ENCODE measurements around the gene ADH5. TPM values are rescaled to one million over a fixed set of nuclear protein-coding genes. Genes with fewer than 3 reads are reported as not detected.
"Not testable (repeated sequence)": the region's sequence is repeated elsewhere in the genome, so short reads cannot be mapped to it uniquely, and the experiment has no call there.

The ADH5 gene
- total and polyA plus RNA-seq, 9 donors: 79.5 to 227 (median 161) TPM

DNA sequence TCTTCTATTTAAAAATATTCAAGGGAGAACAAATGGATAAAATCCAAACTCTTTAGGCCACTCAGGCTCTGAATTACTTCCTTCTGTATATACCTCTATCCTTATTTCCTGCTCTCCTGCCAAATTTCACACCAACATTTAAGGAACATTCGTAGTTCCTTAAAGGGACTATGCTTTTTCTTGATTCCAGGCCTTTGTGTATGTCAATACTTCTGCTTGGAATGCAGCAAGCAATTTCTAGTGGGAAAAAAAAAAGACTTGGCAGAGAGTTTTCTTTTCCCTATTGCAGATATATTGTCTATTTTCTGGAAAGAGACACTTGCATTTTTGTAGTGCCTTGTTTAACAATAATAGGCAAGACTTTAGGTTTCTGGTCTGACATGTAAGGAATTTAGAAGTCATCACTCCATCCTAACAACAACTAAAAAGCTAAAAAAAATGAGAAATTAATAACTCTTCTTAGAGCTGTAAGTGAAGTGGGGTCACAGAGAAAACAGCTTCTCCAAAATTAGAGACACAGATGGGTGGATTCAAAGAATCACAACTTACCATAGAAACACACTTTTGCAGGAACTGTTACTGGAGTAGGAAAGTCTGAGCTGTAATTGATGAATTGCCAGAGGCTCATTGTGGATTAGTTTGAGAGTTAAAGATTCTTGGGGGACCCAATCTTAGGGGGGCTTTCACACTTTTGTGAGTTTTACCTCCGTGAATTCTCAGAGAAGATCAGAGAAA lies 2.1 kb upstream of the ADH5 start:
- no peaks in the 10 kb centered on the region for H3K36me3 ChIP-seq
- WGBS, 3 donors: 34 to 41% (median 35%) methylated on average over 2 of the region's 2 CpGs
- H3K27ac ChIP-seq: no peak overlapping the region
- intact Hi-C loops (cut with DNase I): no loop called here
- H3K27me3 ChIP-seq: no peaks in the 10 kb centered on the region
- TF ChIP-seq, protein P1, sequence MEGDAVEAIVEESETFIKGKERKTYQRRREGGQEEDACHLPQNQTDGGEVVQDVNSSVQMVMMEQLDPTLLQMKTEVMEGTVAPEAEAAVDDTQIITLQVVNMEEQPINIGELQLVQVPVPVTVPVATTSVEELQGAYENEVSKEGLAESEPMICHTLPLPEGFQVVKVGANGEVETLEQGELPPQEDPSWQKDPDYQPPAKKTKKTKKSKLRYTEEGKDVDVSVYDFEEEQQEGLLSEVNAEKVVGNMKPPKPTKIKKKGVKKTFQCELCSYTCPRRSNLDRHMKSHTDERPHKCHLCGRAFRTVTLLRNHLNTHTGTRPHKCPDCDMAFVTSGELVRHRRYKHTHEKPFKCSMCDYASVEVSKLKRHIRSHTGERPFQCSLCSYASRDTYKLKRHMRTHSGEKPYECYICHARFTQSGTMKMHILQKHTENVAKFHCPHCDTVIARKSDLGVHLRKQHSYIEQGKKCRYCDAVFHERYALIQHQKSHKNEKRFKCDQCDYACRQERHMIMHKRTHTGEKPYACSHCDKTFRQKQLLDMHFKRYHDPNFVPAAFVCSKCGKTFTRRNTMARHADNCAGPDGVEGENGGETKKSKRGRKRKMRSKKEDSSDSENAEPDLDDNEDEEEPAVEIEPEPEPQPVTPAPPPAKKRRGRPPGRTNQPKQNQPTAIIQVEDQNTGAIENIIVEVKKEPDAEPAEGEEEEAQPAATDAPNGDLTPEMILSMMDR (IDR thresholded peaks at IDR 0.05): no peak
- TF ChIP-seq EP300 (IDR thresholded peaks at IDR 0.05) (no peak), POLR2A (IDR thresholded peaks at IDR 0.05) (no peak)
- peak overlapping the region; percentile 56 for H3K4me3 ChIP-seq
- H3K4me1 ChIP-seq (ENCODE audit: insufficient read depth): peaks cover 7% of the 10 kb centered on the region
- no peaks in the 10 kb centered on the region for H3K9me3 ChIP-seq
- DNase-seq: no peak

DNA sequence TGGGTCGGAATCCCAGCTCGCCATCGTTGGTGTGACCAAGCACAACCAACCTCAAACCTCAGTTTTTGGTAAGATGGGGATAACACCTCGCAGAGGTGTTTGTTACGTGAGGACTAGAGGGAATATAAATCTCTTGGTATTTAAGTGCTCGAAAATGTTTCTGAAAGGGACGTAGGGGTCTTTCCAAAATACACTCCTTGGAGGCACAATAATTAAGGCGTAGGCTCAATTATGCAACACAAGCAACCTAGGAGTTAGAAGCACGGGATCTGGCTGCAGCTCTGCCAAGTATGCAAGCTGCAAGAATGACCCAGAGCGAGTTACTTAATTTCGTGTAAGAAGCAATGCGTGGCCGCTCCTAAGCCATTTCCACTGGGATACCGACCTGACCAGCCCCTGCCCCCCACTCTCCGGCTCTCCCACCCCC lies 552 bp downstream of the ADH5 start:
- DNase-seq: peak; percentile 59 to 84 (median 73)
- Histone ChIP-seq H3K4me3 (peak overlapping the region; percentile 56), H3K27me3 (no peaks in the 10 kb centered on the region), H3K27ac (peak overlapping the region; percentile 77 to 89), H3K36me3 (no peaks in the 10 kb centered on the region), H3K9me3 (no peaks in the 10 kb centered on the region), H3K4me1 (ENCODE audit: insufficient read depth) (peaks cover 7% of the 10 kb centered on the region)
- TF ChIP-seq EP300 (IDR thresholded peaks at IDR 0.05): no peak
- TF ChIP-seq POLR2A (IDR thresholded peaks at IDR 0.05): no peak
- TF ChIP-seq, protein P1 (IDR thresholded peaks at IDR 0.05): no peak
- 1 to 3% (median 2%) methylated on average over 15 of the region's 15 CpGs for WGBS, 3 donors
- intact Hi-C loops (cut with DNase I): loop anchor here in 1 of 4 donors (10.0 kb wide), 1 partner anchor 317 kb away; no protein-coding TSS in a partner anchor

DNA sequence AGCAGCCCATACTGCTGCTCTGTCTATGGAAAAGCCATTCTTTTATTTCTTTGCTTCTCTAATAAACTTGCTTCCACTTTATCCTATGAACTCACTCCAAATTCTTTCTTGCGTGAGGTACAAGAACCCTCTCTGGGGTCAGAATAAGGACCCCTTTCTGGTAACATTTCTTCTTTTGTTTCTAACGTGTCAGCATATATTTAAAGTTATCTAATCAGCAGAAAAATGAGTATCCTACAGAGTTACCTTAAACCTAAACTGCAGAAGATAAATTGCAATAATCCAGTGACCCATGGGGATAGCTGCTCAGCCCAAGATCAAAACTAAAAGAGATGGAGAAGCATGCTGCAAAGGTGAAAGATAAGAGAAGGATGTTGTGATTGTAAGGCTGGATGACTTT lies 4.0 kb downstream of the ADH5 start:
- no peak overlapping the region for H3K27ac ChIP-seq
- 82 to 90% (median 87%) methylated on average over 2 of the region's 2 CpGs for WGBS, 3 donors
- no peaks in the 10 kb centered on the region for H3K27me3 ChIP-seq
- no peaks in the 10 kb centered on the region for H3K36me3 ChIP-seq
- intact Hi-C loops (cut with DNase I): loop anchor here in 1 of 4 donors (10.0 kb wide), 1 partner anchor 320 kb away; no protein-coding TSS in a partner anchor
- H3K9me3 ChIP-seq: no peaks in the 10 kb centered on the region
- no peak for DNase-seq
- TF ChIP-seq, protein P1 (IDR thresholded peaks at IDR 0.05): no peak
- TF ChIP-seq POLR2A (IDR thresholded peaks at IDR 0.05) (no peak), EP300 (IDR thresholded peaks at IDR 0.05) (no peak)
- H3K4me3 ChIP-seq: no peak overlapping the region
- H3K4me1 ChIP-seq (ENCODE audit: insufficient read depth): peaks cover 6% of the 10 kb centered on the region

DNA sequence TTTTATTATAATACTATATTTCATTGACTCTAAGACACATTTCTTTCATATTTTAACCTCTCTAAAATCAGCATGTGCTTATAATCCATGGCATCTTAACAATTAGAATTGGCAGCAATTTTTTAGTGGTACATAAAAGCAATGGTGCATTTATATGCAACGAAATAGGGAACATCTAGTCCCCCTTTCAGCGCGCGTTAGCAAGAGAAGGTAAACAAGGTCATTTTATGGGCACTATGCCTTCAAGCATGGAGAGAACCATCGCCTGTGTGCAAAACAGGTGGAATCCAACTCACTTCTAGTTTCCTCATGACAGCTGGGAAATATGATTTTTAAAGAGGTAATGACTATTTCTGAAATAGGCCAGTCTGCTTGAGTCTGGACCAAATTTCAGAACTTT lies 6.4 kb downstream of the ADH5 start:
- 77 to 84% (median 84%) methylated on average over 5 of the region's 5 CpGs for WGBS, 3 donors
- DNase-seq: no peak
- Histone ChIP-seq H3K9me3 (no peaks in the 10 kb centered on the region), H3K27ac (no peak overlapping the region), H3K36me3 (no peaks in the 10 kb centered on the region), H3K27me3 (no peaks in the 10 kb centered on the region), H3K4me3 (no peak overlapping the region), H3K4me1 (ENCODE audit: insufficient read depth) (peaks cover 5% of the 10 kb centered on the region)
- TF ChIP-seq, protein P1 (IDR thresholded peaks at IDR 0.05): no peak
- TF ChIP-seq EP300 (IDR thresholded peaks at IDR 0.05) (no peak), POLR2A (IDR thresholded peaks at IDR 0.05) (no peak)
- intact Hi-C loops (cut with DNase I): loop anchor here in 1 of 4 donors (10.0 kb wide), 1 partner anchor 323 kb away; no protein-coding TSS in a partner anchor

DNA sequence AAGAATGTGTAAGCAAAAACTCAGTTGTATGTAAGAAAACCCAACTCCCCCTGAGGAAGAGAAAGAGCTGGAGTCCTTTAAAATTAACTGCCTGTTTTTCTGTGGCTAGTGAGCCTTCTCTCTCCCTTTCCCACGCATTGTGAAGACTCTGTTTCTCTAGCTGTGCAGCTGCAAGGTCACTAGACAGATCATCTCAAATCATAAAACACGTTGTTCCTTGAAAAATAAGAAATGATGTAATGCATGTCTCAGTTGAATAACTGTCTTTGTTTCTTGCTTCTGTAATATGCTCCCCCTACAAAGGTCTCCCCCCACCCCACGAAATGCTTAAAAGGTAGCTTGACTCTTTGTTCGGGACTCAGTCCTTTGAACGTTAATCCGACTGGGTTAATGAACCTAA lies 7.7 kb downstream of the ADH5 start:
- intact Hi-C loops (cut with DNase I): loop anchor here in 1 of 4 donors (10.0 kb wide), 1 partner anchor 324 kb away; no protein-coding TSS in a partner anchor
- H3K4me3 ChIP-seq; H3K36me3 ChIP-seq; H3K4me1 ChIP-seq (ENCODE audit: insufficient read depth); DNase-seq; H3K27me3 ChIP-seq; H3K9me3 ChIP-seq; H3K27ac ChIP-seq: not testable (repeated sequence)
- WGBS, 3 donors: 10 to 21% (median 10%) methylated on average over 6 of the region's 6 CpGs
